Liver (tissue), 9 donors: ENCODE data around the gene ADAMTS1. TPM values are rescaled to one million over a fixed set of nuclear protein-coding genes. Genes with fewer than 3 reads are reported as not detected.
"Not testable (repeated sequence)": the region's sequence is repeated elsewhere in the genome, so short reads cannot be mapped to it uniquely, and the experiment has no call there.

Experiments used
- DNase-seq: peaks from one replicate; pipeline ENCODE4 v3.0.0-alpha.2; 2017; ENCODE audit warnings: low spot score
- H3K27ac ChIP-seq, 2 donors: one replicate each; pipeline ENCODE4 v1.7.0; 2013; ENCODE audit warnings: inconsistent platforms in 2 of 2, low read length in 2 of 2, control low read depth in 1 of 2, low read depth in 1 of 2, mild to moderate bottlenecking in 1 of 2
- H3K27me3 ChIP-seq, 4 donors: one replicate each; pipeline versions ENCODE4 v1.6.1 to v1.7.0; 2013; ENCODE audit warnings: low read length in 3 of 4, inconsistent platforms in 1 of 4, mild to moderate bottlenecking in 1 of 4, moderate library complexity in 1 of 4; ENCODE audit not compliant: control insufficient read depth in 4 of 4, insufficient read depth in 4 of 4
- H3K36me3 ChIP-seq, 4 donors: one replicate each; pipeline versions ENCODE4 v1.6.1 to v1.7.0; 2013; ENCODE audit warnings: low read length in 3 of 4, mild to moderate bottlenecking in 3 of 4, low read depth in 1 of 4, moderate library complexity in 1 of 4; ENCODE audit not compliant: control insufficient read depth in 4 of 4, insufficient read depth in 3 of 4
- H3K4me1 ChIP-seq, 4 donors: one replicate each; pipeline versions ENCODE4 v1.6.1 to v1.7.0; 2013; ENCODE audit warnings: low read length in 3 of 4, mild to moderate bottlenecking in 3 of 4, moderate library complexity in 1 of 4; ENCODE audit not compliant: control insufficient read depth in 4 of 4, insufficient read depth in 4 of 4
- H3K4me3 ChIP-seq, 3 donors: one replicate each; pipeline versions ENCODE4 v1.6.1 to v1.7.0; 2013; ENCODE audit warnings: low read length in 3 of 3, control low read depth in 1 of 3, low read depth in 1 of 3, mild to moderate bottlenecking in 1 of 3
- H3K9ac ChIP-seq, 2 donors: one replicate each; pipeline ENCODE4 v1.7.0; 2013; ENCODE audit warnings: low read length in 2 of 2, mild to moderate bottlenecking in 2 of 2, moderate library complexity in 2 of 2, control low read depth in 1 of 2, low read depth in 1 of 2
- H3K9me3 ChIP-seq, 4 donors: one replicate each; pipeline versions ENCODE4 v1.6.1 to v1.7.0; 2013; ENCODE audit warnings: low read length in 3 of 4; ENCODE audit not compliant: control insufficient read depth in 4 of 4
- ATF3 ChIP-seq: IDR thresholded peaks from 2 replicates; pipeline ENCODE4 v1.6.1; 2016; ENCODE audit warnings: antibody characterized with exemption
- CTCF ChIP-seq: fragments of 150-350 bp; IDR thresholded peaks from 2 replicates; pipeline ENCODE4 v1.5.1; 2017; ENCODE audit warnings: improper control_type of control experiment, low read depth, low read length; ENCODE audit not compliant: missing input control
- EGR1 ChIP-seq, 2 donors: IDR thresholded peaks; 2 replicates each; pipeline ENCODE4 v1.6.1; 2016 to 2018; ENCODE audit warnings: antibody characterized with exemption in 2 of 2, low read depth in 2 of 2
- FOXA2 ChIP-seq: IDR thresholded peaks from 2 replicates; pipeline ENCODE4 v1.6.1; 2016; ENCODE audit warnings: antibody characterized with exemption
- GABPA ChIP-seq, 2 donors: IDR thresholded peaks in 1 of 2; conservative IDR thresholded peaks in 1 of 2; 2 replicates each; pipeline ENCODE4 v1.6.1; 2016; ENCODE audit warnings: antibody characterized with exemption in 2 of 2, mild to moderate bottlenecking in 1 of 2, moderate library complexity in 1 of 2
- HNF4A ChIP-seq, 2 donors: conservative IDR thresholded peaks; 2 replicates each; pipeline ENCODE4 v1.6.1; 2016; ENCODE audit warnings: antibody characterized with exemption in 2 of 2, mild to moderate bottlenecking in 2 of 2
- HNF4G ChIP-seq: IDR thresholded peaks from 2 replicates; pipeline ENCODE4 v1.6.1; 2016; ENCODE audit warnings: antibody characterized with exemption
- JUND ChIP-seq, 2 donors: IDR thresholded peaks; 2 replicates each; pipeline ENCODE4 v1.6.1; 2016; ENCODE audit warnings: antibody characterized with exemption in 2 of 2
- MAX ChIP-seq: IDR thresholded peaks from 2 replicates; pipeline ENCODE4 v1.6.1; 2016; ENCODE audit warnings: antibody characterized with exemption
- NR2F2 ChIP-seq: IDR thresholded peaks from 2 replicates; pipeline ENCODE4 v1.6.1; 2016; ENCODE audit warnings: antibody characterized with exemption
- RAD21 ChIP-seq, 2 donors: IDR thresholded peaks; 2 replicates each; pipeline ENCODE4 v1.6.1; 2016; ENCODE audit warnings: antibody characterized with exemption in 2 of 2, mild to moderate bottlenecking in 2 of 2
- RXRA ChIP-seq, 2 donors: IDR thresholded peaks; 2 replicates each; pipeline ENCODE4 v1.6.1; 2017 to 2018; ENCODE audit warnings: antibody characterized with exemption in 2 of 2, mild to moderate bottlenecking in 1 of 2
- TAF1 ChIP-seq: conservative IDR thresholded peaks from 2 replicates; pipeline ENCODE4 v1.6.1; 2016; ENCODE audit warnings: antibody characterized with exemption, mild to moderate bottlenecking
- YY1 ChIP-seq: IDR thresholded peaks from 2 replicates; pipeline ENCODE4 v1.6.1; 2016; ENCODE audit warnings: antibody characterized with exemption, mild to moderate bottlenecking
- ZBTB33 ChIP-seq: IDR thresholded peaks from 2 replicates; pipeline ENCODE4 v1.6.1; 2016; ENCODE audit warnings: antibody characterized with exemption
- WGBS: extraction: QIAGEN DNeasy Blood & Tissue Kit; methylation state at CpG from one replicate; pipeline ENCODE4 v1.1.7; 2013; 5-methylcytosine and 5-hydroxymethylcytosine counted together
- polyA plus RNA-seq, 2 donors: library from polyadenylated mRNA; stranded (reverse) in 1 of 2; unstranded in 1 of 2; fragments of 200-250 nt in 1 of 2; fragments of >200 nt in 1 of 2; fragmentation: Nextera tagmentation in 1 of 2; extraction: Ambion mirVana in 1 of 2; gene quantifications; one replicate each; pipeline versions ENCODE4 v1.2.1 to v1.2.3, GENCODE V29; 2013 to 2015
- total RNA-seq, 2 donors: library from RNA; depleted of rRNA; stranded (reverse); fragments of >200 nt; gene quantifications; one replicate each; pipeline ENCODE4 v1.2.3, GENCODE V29; 2014
- donor health status: healthy.
- donor health status: healthy.
- donor health status: healthy.
- donor health status: healthy.
- donor health status: healthy.

ADAMTS1 gene
- total and polyA plus RNA-seq, 4 donors: 3.3 to 23.1 (median 10.7) TPM

GRCh38 chr21:26856871-26857350 is 11.7 kb upstream of the ADAMTS1 start:
- H3K9me3 ChIP-seq, H3K4me1 ChIP-seq, H3K4me3 ChIP-seq, H3K9ac ChIP-seq, H3K27ac ChIP-seq, DNase-seq, H3K27me3 ChIP-seq, H3K36me3 ChIP-seq: not testable (repeated sequence)
- WGBS: 96% methylated on average over 7 of the region's 7 CpGs

- DNase-seq, H3K36me3 ChIP-seq: not testable (repeated sequence)
Measured at GRCh38 chr21:26854695-26855094, 9.5 kb upstream of the ADAMTS1 start.

GRCh38 chr21:26852423-26852822 is 7.2 kb upstream of the ADAMTS1 start:
- Histone ChIP-seq H3K4me1 (peaks cover 5 to 8% (median 6%) of the 10 kb centered on the region in 4 donors), H3K27me3 (no peaks in the 10 kb centered on the region), H3K4me3 (no peak overlapping the region), H3K9me3 (no peaks in the 10 kb centered on the region), H3K9ac (no peak overlapping the region), H3K27ac (no peak overlapping the region), H3K36me3 (no peaks in the 10 kb centered on the region)
- no peak for TF ChIP-seq HNF4A (conservative IDR thresholded peaks at IDR 0.05)
- no peak for TF ChIP-seq RXRA (IDR thresholded peaks at IDR 0.05)
- no peak for TF ChIP-seq JUND (IDR thresholded peaks at IDR 0.05)
- TF ChIP-seq ZBTB33: no peak
- TF ChIP-seq GABPA (IDR thresholded peaks at IDR 0.05 in 1 of 2, conservative IDR thresholded peaks at IDR 0.05 in 1 of 2): no peak
- 93% methylated on average over 3 of the region's 3 CpGs for WGBS
- DNase-seq: no peak

More at GRCh38 chr21:26854695-26855094, 9.5 kb upstream of the ADAMTS1 start:
- H3K4me1 ChIP-seq, H3K9me3 ChIP-seq, H3K27me3 ChIP-seq, H3K27ac ChIP-seq, H3K4me3 ChIP-seq, H3K9ac ChIP-seq: not testable (repeated sequence)
- WGBS: 96% methylated on average over 14 of the region's 14 CpGs

GRCh38 chr21:26851109-26851944 is 6.1 kb upstream of the ADAMTS1 start:
- H3K9me3 ChIP-seq: no peaks in the 10 kb centered on the region
- no peak overlapping the region for H3K4me3 ChIP-seq
- peaks cover 0 to under 1% (median 0%) of the 10 kb centered on the region in 4 donors for H3K27me3 ChIP-seq
- 68% methylated on average over 6 of the region's 6 CpGs for WGBS
- no peak overlapping the region for H3K27ac ChIP-seq
- DNase-seq: no peak
- H3K4me1 ChIP-seq: peaks cover 5 to 12% (median 8%) of the 10 kb centered on the region in 4 donors
- no peak overlapping the region for H3K9ac ChIP-seq
- H3K36me3 ChIP-seq: no peaks in the 10 kb centered on the region
- TF ChIP-seq MAX: no peak
- no peak for TF ChIP-seq ATF3
- no peak for TF ChIP-seq HNF4G
- TF ChIP-seq TAF1: no peak
- no peak for TF ChIP-seq YY1
- TF ChIP-seq CTCF: no peak
- no peak for TF ChIP-seq FOXA2
- peak; percentile 68 to 78 for TF ChIP-seq HNF4A (conservative IDR thresholded peaks at IDR 0.05)
- no peak for TF ChIP-seq NR2F2
- no peak for TF ChIP-seq JUND (IDR thresholded peaks at IDR 0.05)
- TF ChIP-seq EGR1 (IDR thresholded peaks at IDR 0.05; ENCODE audit: low read depth in 2 of 2): no peak
- peak in 1 of 2 donors; percentile 4 for TF ChIP-seq RAD21 (IDR thresholded peaks at IDR 0.05)
- no peak for TF ChIP-seq GABPA (IDR thresholded peaks at IDR 0.05 in 1 of 2, conservative IDR thresholded peaks at IDR 0.05 in 1 of 2)
- peak; percentile 23 to 64 for TF ChIP-seq RXRA (IDR thresholded peaks at IDR 0.05)
- no peak for TF ChIP-seq ZBTB33
